Omental fat pad (tissue), 4 donors: ENCODE data around the gene LDLRAD3. TPM values are rescaled to one million over a fixed set of nuclear protein-coding genes. Genes with fewer than 3 reads are reported as not detected.

ENCODE experiments used
- ATAC-seq: fragments of 150-250 bp; one replicate; pipeline ENCODE4 v1.9.1; 2016; ENCODE audit warnings: mild to moderate bottlenecking, moderate library complexity; ENCODE audit not compliant: low FRiP score
- DNase-seq: peaks from one replicate; pipeline ENCODE4 v3.0.0-alpha.2; 2019; ENCODE audit warnings: low spot score
- total RNA-seq, 4 donors: library from RNA; depleted of rRNA; stranded (reverse); fragments of >200 nt; gene quantifications; one replicate each; pipeline ENCODE4 v1.1.0, GENCODE V29; 2016
- TF ChIP-seq, protein P1 (sequence below), 3 donors: fragments of 450-650 bp; IDR thresholded peaks; one replicate each; pipeline ENCODE4 v1.5.1; 2016 to 2017; ENCODE audit warnings: antibody characterized with exemption in 3 of 3, mild to moderate bottlenecking in 3 of 3, moderate library complexity in 2 of 3

Gene LDLRAD3
- total RNA-seq, 4 donors from 2014 or later: 15.6 to 70.2 (median 25.7) TPM

DNA sequence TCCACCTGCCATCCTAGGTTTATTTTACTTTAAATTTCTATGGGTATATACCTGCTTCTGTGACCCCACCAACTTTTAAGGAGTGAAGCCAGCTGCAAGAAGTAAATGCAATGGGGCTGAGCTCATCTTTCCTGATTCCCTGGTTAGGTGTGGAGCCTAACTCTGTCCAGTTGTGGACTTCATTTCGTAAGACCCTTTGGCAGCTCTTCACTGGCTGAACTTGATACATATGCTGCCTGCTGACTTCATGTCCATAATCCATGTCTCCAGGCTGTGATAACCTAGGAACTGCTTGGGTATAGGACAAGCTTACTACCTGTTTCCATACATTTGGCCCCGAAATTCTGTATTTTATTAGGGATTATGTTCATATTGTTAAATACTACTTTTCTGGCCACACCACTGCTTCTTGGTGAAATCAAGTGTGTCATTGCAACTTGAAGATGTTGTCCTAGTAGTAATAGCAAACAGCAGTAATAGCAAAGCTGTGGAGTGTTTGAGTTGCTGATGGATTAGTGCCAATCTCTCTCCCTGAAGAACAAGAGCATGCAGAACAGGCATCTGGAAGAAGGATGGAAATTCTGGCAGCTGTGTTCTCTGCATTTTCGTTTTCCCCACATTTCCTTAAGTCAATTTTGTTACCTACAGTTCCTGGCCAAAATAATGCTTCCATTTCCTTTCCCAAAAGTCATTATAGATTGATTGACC lies 31.2 kb downstream of the LDLRAD3 start:
- DNase-seq: no peak
- no peak for ATAC-seq
- TF ChIP-seq, protein P1, sequence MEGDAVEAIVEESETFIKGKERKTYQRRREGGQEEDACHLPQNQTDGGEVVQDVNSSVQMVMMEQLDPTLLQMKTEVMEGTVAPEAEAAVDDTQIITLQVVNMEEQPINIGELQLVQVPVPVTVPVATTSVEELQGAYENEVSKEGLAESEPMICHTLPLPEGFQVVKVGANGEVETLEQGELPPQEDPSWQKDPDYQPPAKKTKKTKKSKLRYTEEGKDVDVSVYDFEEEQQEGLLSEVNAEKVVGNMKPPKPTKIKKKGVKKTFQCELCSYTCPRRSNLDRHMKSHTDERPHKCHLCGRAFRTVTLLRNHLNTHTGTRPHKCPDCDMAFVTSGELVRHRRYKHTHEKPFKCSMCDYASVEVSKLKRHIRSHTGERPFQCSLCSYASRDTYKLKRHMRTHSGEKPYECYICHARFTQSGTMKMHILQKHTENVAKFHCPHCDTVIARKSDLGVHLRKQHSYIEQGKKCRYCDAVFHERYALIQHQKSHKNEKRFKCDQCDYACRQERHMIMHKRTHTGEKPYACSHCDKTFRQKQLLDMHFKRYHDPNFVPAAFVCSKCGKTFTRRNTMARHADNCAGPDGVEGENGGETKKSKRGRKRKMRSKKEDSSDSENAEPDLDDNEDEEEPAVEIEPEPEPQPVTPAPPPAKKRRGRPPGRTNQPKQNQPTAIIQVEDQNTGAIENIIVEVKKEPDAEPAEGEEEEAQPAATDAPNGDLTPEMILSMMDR (IDR thresholded peaks at IDR 0.05): no peak

DNA sequence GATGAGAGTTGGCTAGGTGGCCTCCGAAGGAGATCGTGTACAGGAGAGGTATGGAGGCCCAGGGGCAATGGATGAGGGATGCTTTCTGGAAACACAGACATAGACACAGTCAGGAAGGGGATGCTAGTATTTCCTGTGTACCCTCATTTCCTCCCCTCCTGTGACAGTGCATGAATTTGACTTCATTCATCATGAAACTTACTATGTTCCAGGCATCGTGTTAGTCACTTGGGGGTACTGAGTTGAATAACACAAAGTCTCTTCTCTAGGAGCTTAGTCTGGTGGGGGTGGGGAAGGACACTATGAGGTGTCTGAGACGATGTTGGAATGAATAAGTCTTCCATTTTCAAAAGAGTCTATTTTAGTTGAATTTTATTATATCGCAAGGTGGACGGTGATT lies 32.6 kb downstream of the LDLRAD3 start:
- TF ChIP-seq, protein P1 (IDR thresholded peaks at IDR 0.05): no peak
- ATAC-seq (no peak), DNase-seq (no peak)

DNA sequence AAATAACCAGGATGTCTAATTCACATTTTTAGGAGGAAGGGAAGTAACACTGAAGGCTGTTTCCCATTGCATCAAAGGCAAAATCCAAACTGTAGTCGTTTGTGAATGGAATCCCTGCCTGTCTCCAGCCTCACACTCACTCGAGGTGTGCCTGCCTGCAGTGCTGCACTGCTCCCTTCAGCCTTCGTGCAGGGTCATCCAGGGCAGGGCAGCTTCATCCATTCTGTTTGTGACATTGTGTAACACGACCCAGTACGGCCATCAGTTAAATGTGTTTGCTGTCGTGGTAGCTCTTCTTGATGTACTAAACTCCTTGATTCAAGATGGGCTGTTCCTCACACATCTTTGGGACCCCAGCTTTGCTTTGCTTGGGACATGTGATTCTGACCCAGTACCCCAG lies 34.3 kb downstream of the LDLRAD3 start:
- ATAC-seq (no peak), DNase-seq (no peak)
- TF ChIP-seq, protein P1 (IDR thresholded peaks at IDR 0.05): no peak

DNA sequence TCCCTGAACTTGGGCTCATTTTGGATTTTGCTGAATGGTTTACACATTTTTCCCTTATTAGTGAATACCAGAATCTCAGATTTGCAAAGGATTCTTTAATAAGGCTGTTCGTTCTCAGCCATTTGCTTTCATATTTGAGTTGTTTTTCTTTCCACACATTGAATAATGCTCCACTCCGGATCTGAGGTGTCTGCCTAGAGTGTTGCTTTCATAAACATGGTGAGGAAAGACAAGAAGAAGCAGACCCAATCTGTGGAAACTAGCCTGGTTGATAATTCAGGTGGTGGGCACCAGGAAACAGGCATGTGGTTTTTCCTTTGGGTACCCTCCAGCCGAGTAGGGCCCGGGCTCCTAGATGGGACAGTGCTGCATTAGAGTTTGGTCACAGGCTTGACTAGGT lies 35.0 kb downstream of the LDLRAD3 start:
- DNase-seq: no peak
- ATAC-seq: no peak
- TF ChIP-seq, protein P1 (IDR thresholded peaks at IDR 0.05): no peak

DNA sequence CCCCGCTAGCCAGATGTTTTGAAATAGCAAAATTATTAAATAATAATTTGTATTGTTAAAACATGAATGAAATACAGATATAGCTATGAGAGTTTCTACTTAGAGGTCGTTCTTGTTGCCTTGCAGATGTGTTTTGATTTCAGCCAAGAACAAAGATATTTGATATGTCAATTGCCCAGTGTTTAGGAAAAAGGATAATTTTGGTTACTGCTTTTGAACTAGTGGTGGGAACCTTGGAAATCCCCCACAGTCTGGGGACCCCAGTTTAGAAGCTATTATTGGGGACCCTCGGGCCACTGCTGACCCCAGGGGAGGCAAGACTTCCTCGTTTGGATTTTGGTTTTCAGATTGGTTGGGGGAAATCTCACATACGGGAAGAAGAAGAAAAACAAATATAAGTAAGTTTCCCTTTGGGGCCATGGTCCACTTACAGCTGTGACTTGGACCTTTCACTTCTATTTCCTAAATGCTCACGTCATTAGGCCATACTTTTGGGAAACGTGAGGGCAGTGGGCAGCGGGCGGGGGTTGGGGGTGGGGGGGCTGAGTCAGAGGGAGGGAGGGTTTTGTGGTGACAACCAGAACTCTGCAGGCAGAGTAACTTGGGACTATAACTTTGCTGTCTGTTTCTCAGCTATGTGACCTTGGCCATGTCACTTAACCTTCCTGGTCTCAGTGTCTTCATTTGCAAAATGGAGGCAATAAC lies 37.0 kb downstream of the LDLRAD3 start:
- TF ChIP-seq, protein P1 (IDR thresholded peaks at IDR 0.05): no peak
- ATAC-seq: no peak

DNA sequence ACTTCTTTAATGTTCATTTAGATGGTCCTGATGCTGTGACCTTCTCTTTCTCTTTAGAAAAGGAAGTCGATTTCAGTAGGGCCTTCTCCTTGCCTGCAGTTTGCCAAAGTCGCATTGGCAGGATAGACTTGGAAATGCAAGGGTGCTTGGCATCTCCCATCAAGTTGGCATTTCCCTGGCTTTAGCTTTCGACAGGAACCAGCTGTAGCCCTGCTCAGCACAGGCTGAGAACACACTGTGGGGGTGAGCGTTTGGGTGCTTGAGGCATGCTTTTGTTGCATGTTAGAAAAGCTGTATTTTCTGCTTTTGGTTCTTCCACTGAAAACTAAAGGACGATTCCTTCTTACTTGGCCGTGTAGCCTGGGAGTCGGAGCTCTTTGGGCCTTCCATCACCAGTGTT lies 37.7 kb downstream of the LDLRAD3 start:
- TF ChIP-seq, protein P1 (IDR thresholded peaks at IDR 0.05): no peak
- no peak for ATAC-seq
- no peak for DNase-seq

More for the DNA sequence above, 37.0 kb downstream of the LDLRAD3 start:
- DNase-seq: no peak

DNA sequence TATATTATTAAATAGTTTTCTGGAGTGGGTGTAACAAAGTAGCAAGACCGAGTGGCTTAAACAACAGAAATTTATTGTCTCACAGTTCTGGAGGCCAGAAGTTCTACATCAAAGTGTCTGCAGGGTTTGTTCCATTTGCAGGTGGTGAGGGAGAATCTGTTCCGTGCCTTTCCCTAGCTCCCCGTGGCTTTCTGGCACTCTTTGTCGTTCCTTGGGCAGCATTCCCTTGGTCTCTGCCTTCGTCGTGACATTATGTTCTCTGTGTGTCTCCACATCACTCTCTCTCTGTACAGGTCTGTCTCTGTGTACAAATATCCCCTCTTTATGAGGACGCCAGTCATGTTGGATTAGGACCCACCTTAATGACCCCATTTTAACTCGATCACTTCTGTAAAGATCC lies 38.2 kb downstream of the LDLRAD3 start:
- DNase-seq (no peak), ATAC-seq (no peak)
- TF ChIP-seq, protein P1 (IDR thresholded peaks at IDR 0.05): no peak
